ENCODE data around the gene CD22. TPM values are rescaled to one million over a fixed set of nuclear protein-coding genes. Genes with fewer than 3 reads are reported as not detected.
A peak's percentile ranks its signal among the peaks of the same experiment; 100 is the strongest.

CD22 gene
- total RNA-seq, 1 experiment from 2014 or later = not detected

DNA sequence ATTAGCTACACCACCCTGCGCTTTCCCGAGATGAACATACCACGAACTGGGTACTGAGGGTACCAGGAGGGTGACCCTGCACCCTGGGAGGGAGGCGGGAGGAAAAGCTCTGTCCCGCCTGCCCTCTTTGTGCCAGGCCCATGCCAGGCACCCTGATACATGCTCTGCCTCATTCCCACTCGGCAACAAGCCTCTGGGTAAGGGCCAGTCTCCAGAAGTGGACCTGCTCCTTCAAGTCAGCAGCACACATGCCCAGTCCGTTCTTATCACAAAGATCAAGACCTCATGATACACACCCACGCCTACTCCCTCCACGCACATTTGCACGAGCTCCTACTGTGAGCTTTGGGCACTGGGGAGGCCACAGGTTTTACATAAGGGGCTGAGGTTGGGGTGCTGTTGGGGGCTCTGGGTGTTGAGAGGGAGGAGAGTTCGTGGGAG lies 16.7 kb downstream of the CD22 start:
- peaks cover 3% of the 10 kb centered on the region for H3K27me3 Mint-ChIP-seq (ENCODE audit: insufficient read depth, unreplicated experiment)
- no peak overlapping the region for H3K4me3 Mint-ChIP-seq (ENCODE audit: unreplicated experiment)
- Histone ChIP-seq H3K36me3 (ENCODE audit: control insufficient read depth, insufficient read depth, low read length) (no peaks in the 10 kb centered on the region), H3K4me3 (ENCODE audit: low read depth, low read length) (no peak overlapping the region), H3K4me1 (no peaks in the 10 kb centered on the region; the same call in 1 of the 2 replicates), H3K27me3 (replicated peaks; ENCODE audit: control insufficient read depth, insufficient read depth, low read length) (no peaks in the 10 kb centered on the region), H3K9me3 (no peaks in the 10 kb centered on the region)
- TF ChIP-seq, protein P1, sequence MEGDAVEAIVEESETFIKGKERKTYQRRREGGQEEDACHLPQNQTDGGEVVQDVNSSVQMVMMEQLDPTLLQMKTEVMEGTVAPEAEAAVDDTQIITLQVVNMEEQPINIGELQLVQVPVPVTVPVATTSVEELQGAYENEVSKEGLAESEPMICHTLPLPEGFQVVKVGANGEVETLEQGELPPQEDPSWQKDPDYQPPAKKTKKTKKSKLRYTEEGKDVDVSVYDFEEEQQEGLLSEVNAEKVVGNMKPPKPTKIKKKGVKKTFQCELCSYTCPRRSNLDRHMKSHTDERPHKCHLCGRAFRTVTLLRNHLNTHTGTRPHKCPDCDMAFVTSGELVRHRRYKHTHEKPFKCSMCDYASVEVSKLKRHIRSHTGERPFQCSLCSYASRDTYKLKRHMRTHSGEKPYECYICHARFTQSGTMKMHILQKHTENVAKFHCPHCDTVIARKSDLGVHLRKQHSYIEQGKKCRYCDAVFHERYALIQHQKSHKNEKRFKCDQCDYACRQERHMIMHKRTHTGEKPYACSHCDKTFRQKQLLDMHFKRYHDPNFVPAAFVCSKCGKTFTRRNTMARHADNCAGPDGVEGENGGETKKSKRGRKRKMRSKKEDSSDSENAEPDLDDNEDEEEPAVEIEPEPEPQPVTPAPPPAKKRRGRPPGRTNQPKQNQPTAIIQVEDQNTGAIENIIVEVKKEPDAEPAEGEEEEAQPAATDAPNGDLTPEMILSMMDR (IDR thresholded peaks at IDR 0.05; ENCODE audit: insufficient read depth in 1 of 2, low read depth in 1 of 2, low read length in 1 of 2, severe bottlenecking in 1 of 2, unreplicated experiment in 1 of 2) = no peak
- BruUV-seq (replicated peaks) = no TSS peak
- DNase-seq = peak in 1 of 2 experiments; percentile 23
- no peaks in the 10 kb centered on the region for H3K9me3 Mint-ChIP-seq (ENCODE audit: unreplicated experiment)
- H3K4me1 Mint-ChIP-seq (ENCODE audit: low read depth, unreplicated experiment) = no peaks in the 10 kb centered on the region
- ChIA-PET CTCF (no interaction called here), POLR2A (no interaction called here)
- H3K36me3 Mint-ChIP-seq (ENCODE audit: insufficient read depth, unreplicated experiment) = no peaks in the 10 kb centered on the region
- H3K27ac Mint-ChIP-seq (ENCODE audit: unreplicated experiment) = no peak overlapping the region
- intact Hi-C loops (cut with micrococcal nuclease; ENCODE audit: unreplicated experiment) = no loop called here

DNA sequence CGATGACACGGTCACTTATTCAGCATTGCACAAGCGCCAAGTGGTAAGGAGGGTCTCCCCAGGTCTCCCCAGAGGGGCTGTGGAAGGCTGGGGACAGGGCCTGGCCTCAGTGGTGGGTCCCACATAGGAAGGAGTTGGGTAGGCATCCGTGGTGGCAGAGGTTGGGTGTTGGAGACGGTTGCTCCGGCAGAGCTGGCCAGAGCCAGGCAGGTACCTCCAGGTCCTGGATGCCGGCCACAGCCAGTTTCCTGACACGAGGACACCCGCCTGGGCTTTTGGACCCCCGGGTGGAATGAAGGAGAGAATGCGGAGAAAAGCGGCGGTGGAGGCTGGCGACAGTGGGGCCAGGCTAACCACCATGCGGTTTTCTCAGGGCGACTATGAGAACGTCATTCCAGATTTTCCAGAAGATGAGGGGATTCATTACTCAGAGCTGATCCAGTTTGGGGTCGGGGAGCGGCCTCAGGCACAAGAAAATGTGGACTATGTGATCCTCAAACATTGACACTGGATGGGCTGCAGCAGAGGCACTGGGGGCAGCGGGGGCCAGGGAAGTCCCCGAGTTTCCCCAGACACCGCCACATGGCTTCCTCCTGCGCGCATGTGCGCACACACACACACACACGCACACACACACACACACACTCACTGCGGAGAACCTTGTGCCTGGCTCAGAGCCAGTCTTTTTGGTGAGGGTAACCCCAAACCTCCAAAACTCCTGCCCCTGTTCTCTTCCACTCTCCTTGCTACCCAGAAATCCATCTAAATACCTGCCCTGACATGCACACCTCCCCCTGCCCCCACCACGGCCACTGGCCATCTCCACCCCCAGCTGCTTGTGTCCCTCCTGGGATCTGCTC lies 17.4 kb downstream of the CD22 start:
- POLR2A ChIA-PET = no interaction called here
- CTCF ChIA-PET = interaction anchor here (1.3 kb wide), 1 partner anchor 149 kb away, joined by 3 read pairs; no protein-coding TSS in a partner anchor
- no TSS peak for BruUV-seq (replicated peaks)
- no peaks in the 10 kb centered on the region for H3K27me3 ChIP-seq (replicated peaks; ENCODE audit: control insufficient read depth, insufficient read depth, low read length)
- Mint-ChIP-seq H3K9me3 (ENCODE audit: unreplicated experiment) (no peaks in the 10 kb centered on the region), H3K4me3 (ENCODE audit: unreplicated experiment) (no peak overlapping the region), H3K4me1 (ENCODE audit: low read depth, unreplicated experiment) (no peaks in the 10 kb centered on the region), H3K36me3 (ENCODE audit: insufficient read depth, unreplicated experiment) (no peaks in the 10 kb centered on the region), H3K27ac (ENCODE audit: unreplicated experiment) (no peak overlapping the region), H3K27me3 (ENCODE audit: insufficient read depth, unreplicated experiment) (peaks cover 3% of the 10 kb centered on the region)
- H3K4me1 ChIP-seq = no peaks in the 10 kb centered on the region; the same call in 1 of the 2 replicates
- peak in 1 of 2 experiments; percentile 37 for DNase-seq
- H3K4me3 ChIP-seq (ENCODE audit: low read depth, low read length) = no peak overlapping the region
- intact Hi-C loops (cut with micrococcal nuclease; ENCODE audit: unreplicated experiment) = no loop called here
- H3K36me3 ChIP-seq (ENCODE audit: control insufficient read depth, insufficient read depth, low read length) = no peaks in the 10 kb centered on the region
- TF ChIP-seq, protein P1 (IDR thresholded peaks at IDR 0.05; ENCODE audit: insufficient read depth in 1 of 2, low read depth in 1 of 2, low read length in 1 of 2, severe bottlenecking in 1 of 2, unreplicated experiment in 1 of 2) = no peak
- H3K9me3 ChIP-seq = no peaks in the 10 kb centered on the region

DNA sequence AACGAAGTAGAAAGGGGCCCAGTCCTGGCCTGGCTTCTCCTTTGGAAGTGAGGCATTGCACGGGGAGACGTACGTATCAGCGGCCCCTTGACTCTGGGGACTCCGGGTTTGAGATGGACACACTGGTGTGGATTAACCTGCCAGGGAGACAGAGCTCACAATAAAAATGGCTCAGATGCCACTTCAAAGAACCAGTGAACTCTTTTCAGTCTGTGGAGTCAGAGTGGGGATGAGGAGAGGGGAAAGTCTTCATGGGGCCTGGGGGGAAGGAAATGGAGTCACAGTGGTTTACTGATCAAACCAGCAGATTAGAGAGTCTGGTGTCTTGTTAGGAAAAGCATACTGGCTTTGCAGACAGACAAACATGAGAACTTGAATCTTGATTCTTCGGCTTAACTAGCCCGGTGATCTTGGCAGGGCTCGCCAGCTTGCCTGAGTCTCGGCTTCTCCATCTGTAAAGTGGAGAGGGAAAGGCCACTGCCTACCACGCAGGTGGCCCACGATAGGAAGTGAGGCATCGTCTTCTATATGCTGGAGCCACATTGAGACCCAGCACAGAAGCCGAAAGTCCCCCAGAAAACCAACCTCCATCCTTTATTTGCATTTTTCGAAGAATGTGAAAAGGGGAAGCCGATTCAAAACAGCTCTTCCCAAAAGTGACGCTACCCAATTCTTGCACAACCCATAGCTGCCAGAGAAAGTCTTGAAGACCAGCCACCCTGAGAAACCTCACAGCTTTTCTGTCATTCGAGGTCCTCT lies 18.4 kb downstream of the CD22 start, which contains the start of gene FFAR1:
FFAR1 (plus strand) TSS at position 732 of the 759 bp plus-strand sequence. CDS start 3,650 bp downstream, outside the sequence.
- Histone ChIP-seq H3K9me3 (no peaks in the 10 kb centered on the region), H3K36me3 (ENCODE audit: control insufficient read depth, insufficient read depth, low read length) (no peaks in the 10 kb centered on the region), H3K4me3 (ENCODE audit: low read depth, low read length) (no peak within 1 kb of the TSS), H3K27me3 (replicated peaks; ENCODE audit: control insufficient read depth, insufficient read depth, low read length) (no peaks in the 10 kb centered on the region), H3K4me1 (no peaks in the 10 kb centered on the region; the same call in 1 of the 2 replicates)
- ChIA-PET POLR2A (no interaction called here), CTCF (interaction anchor here (1.3 kb wide), 1 partner anchor 148 kb away, joined by 3 read pairs; no protein-coding TSS in a partner anchor)
- Mint-ChIP-seq H3K36me3 (ENCODE audit: insufficient read depth, unreplicated experiment) (no peaks in the 10 kb centered on the region), H3K9me3 (ENCODE audit: unreplicated experiment) (no peaks in the 10 kb centered on the region), H3K27me3 (ENCODE audit: insufficient read depth, unreplicated experiment) (peaks cover 3% of the 10 kb centered on the region), H3K4me1 (ENCODE audit: low read depth, unreplicated experiment) (no peaks in the 10 kb centered on the region), H3K27ac (ENCODE audit: unreplicated experiment) (no peak within 1 kb of the TSS), H3K4me3 (ENCODE audit: unreplicated experiment) (no peak within 1 kb of the TSS)
- intact Hi-C loops (cut with micrococcal nuclease; ENCODE audit: unreplicated experiment) = no loop called here
- peak in 1 of 2 experiments; percentile 17 for DNase-seq
- no TSS peak for BruUV-seq (replicated peaks)
- TF ChIP-seq, protein P1 (IDR thresholded peaks at IDR 0.05; ENCODE audit: insufficient read depth in 1 of 2, low read depth in 1 of 2, low read length in 1 of 2, severe bottlenecking in 1 of 2, unreplicated experiment in 1 of 2) = no peak
